Endodermal cell (in vitro differentiated cells): ENCODE measurements around the gene HAUS3. TPM values are rescaled to one million over a fixed set of nuclear protein-coding genes. Genes with fewer than 3 reads are reported as not detected.

Source experiments
- DNase-seq: peaks from one replicate; pipeline ENCODE4 v3.0.0-alpha.2; 2017
- H3K27ac ChIP-seq: 2 replicates; pipeline ENCODE4 v1.5.1; 2013; ENCODE audit warnings: mild to moderate bottlenecking, low read depth, low read length, moderate library complexity
- H3K27me3 ChIP-seq: 2 replicates; pipeline ENCODE4 v1.6.1; 2013; ENCODE audit warnings: mild to moderate bottlenecking, low read length, moderate library complexity; ENCODE audit not compliant: insufficient read depth, control insufficient read depth, poor library complexity, severe bottlenecking
- H3K36me3 ChIP-seq: 2 replicates; pipeline ENCODE4 v1.7.0; 2013; ENCODE audit warnings: mild to moderate bottlenecking, low read length, moderate library complexity; ENCODE audit not compliant: control insufficient read depth, insufficient read depth
- H3K4me1 ChIP-seq: one replicate; pipeline ENCODE4 v1.7.0; 2013; ENCODE audit warnings: low read length; ENCODE audit not compliant: control insufficient read depth, insufficient read depth
- H3K4me3 ChIP-seq: 2 replicates; pipeline ENCODE4 v1.5.1; 2013; ENCODE audit warnings: mild to moderate bottlenecking, low read length, moderate library complexity
- H3K9ac ChIP-seq: 2 replicates; pipeline ENCODE4 v1.6.1; 2013; ENCODE audit warnings: mild to moderate bottlenecking, low read length, moderate library complexity; ENCODE audit not compliant: poor library complexity, severe bottlenecking; ENCODE audit errors: extremely low read depth
- H3K9me3 ChIP-seq: 2 replicates; pipeline ENCODE4 v1.6.1; 2013; ENCODE audit warnings: mild to moderate bottlenecking, low read length, moderate library complexity; ENCODE audit not compliant: control insufficient read depth
- H3K27ac Mint-ChIP-seq: 2 replicates; pipeline ENCODE4 v1.8.0; 2020; ENCODE audit warnings: mixed read lengths
- H3K27me3 Mint-ChIP-seq: 2 replicates; pipeline ENCODE4 v1.8.0; 2021; ENCODE audit warnings: mild to moderate bottlenecking, mixed read lengths; ENCODE audit not compliant: insufficient read depth
- H3K36me3 Mint-ChIP-seq: 2 replicates; pipeline ENCODE4 v1.8.0; 2020; ENCODE audit warnings: low read depth, mixed read lengths
- H3K4me1 Mint-ChIP-seq: 2 replicates; pipeline ENCODE4 v1.8.0; 2020; ENCODE audit warnings: mixed read lengths
- H3K4me3 Mint-ChIP-seq: 2 replicates; pipeline ENCODE4 v1.8.0; 2020; ENCODE audit warnings: mild to moderate bottlenecking, moderate library complexity, mixed read lengths
- H3K9me3 Mint-ChIP-seq: 2 replicates; pipeline ENCODE4 v1.8.0; 2020; ENCODE audit warnings: mild to moderate bottlenecking, mixed read lengths
- WGBS, 2 experiments: methylation state at CpG; one replicate each; pipeline versions ENCODE4 v1.1.5 to v1.1.7; 2013; ENCODE audit warnings: missing lambda C conversion rate in 2 of 2, mixed read lengths in 1 of 2; ENCODE audit not compliant: insufficient coverage in 1 of 2, insufficient read length in 1 of 2; 5-methylcytosine and 5-hydroxymethylcytosine counted together
- total RNA-seq, 2 donors: library from RNA; stranded (reverse); fragmentation: NEBNext Ultra II Directional in 1 of 2; extraction: Animal tissue kit (Norgen Biotek cat#: 25700) in 1 of 2; gene quantifications; 2 replicates in 1 of 2; 3 replicates in 1 of 2; pipeline ENCODE4 v1.2.1, GENCODE V29; 2021
- TF ChIP-seq, protein P1 (sequence below): fragments of 200-600 bp; sonication (generic); conservative IDR thresholded peaks from 2 replicates; pipeline ENCODE4 v1.5.0; 2021; ENCODE audit warnings: antibody characterized with exemption, mild to moderate bottlenecking

The HAUS3 gene
- total RNA-seq, 2 donors from 2014 or later = 17.0 to 22.6 TPM

DNA sequence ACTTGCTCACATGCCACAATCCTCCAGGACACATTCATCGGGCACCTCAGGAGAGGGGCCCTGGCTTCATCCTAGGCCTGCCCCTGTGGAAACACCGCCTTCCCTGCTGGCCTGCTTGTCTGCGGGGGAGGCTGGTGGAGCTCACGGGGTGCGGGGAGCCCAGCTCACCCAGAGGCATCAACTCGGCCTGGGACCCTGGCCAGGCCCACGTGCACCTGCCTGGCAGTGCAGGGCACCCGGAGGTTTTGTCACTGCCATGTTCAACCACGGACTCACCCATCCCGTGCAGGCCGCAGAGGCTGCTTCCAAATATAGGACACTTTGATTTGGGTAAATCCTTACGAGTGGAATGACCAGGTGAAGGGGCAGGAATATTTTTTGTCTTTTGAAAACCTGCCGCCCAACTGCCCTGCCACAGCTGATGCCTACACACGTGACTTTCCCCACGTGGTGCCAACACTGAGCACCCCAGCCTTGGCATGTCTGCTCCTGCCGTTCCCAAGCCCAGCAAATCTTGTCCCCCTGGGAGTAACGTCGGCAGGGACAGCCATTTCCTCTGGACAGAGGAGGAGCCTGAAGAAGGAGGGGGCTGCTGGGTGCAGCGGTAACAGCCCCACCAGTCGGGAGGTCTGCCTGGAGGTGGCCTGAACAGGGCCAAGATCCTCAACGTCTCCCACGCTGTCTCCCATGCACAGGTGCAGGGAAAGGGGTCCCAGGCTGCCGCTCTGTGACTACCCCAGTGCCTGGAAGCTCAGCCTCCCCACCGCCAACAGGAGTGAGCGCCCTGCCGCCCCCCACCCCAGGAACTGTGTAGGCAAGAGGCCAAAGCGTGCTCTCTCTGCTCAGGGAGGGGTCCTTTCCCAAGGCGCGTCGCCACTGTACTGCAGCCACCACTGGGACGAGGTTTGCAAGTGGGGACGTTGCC lies 11.5 kb upstream of the HAUS3 start:
- Histone ChIP-seq H3K4me3 (no peak overlapping the region), H3K4me1 (no peaks in the 10 kb centered on the region), H3K9me3 (no peaks in the 10 kb centered on the region), H3K36me3 (peaks cover 38% of the 10 kb centered on the region), H3K9ac (no peak overlapping the region), H3K27ac (no peak overlapping the region), H3K27me3 (no peaks in the 10 kb centered on the region)
- Mint-ChIP-seq H3K9me3 (no peaks in the 10 kb centered on the region), H3K36me3 (peaks cover 27% of the 10 kb centered on the region), H3K27ac (peak overlapping the region; percentile 79), H3K4me3 (no peak overlapping the region), H3K27me3 (no peaks in the 10 kb centered on the region), H3K4me1 (no peaks in the 10 kb centered on the region)
- TF ChIP-seq, protein P1, sequence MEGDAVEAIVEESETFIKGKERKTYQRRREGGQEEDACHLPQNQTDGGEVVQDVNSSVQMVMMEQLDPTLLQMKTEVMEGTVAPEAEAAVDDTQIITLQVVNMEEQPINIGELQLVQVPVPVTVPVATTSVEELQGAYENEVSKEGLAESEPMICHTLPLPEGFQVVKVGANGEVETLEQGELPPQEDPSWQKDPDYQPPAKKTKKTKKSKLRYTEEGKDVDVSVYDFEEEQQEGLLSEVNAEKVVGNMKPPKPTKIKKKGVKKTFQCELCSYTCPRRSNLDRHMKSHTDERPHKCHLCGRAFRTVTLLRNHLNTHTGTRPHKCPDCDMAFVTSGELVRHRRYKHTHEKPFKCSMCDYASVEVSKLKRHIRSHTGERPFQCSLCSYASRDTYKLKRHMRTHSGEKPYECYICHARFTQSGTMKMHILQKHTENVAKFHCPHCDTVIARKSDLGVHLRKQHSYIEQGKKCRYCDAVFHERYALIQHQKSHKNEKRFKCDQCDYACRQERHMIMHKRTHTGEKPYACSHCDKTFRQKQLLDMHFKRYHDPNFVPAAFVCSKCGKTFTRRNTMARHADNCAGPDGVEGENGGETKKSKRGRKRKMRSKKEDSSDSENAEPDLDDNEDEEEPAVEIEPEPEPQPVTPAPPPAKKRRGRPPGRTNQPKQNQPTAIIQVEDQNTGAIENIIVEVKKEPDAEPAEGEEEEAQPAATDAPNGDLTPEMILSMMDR = no peak
- DNase-seq = no peak
- 92 to 96% methylated on average over 24 to 32 of the region's 32 CpGs for WGBS, 2 experiments

DNA sequence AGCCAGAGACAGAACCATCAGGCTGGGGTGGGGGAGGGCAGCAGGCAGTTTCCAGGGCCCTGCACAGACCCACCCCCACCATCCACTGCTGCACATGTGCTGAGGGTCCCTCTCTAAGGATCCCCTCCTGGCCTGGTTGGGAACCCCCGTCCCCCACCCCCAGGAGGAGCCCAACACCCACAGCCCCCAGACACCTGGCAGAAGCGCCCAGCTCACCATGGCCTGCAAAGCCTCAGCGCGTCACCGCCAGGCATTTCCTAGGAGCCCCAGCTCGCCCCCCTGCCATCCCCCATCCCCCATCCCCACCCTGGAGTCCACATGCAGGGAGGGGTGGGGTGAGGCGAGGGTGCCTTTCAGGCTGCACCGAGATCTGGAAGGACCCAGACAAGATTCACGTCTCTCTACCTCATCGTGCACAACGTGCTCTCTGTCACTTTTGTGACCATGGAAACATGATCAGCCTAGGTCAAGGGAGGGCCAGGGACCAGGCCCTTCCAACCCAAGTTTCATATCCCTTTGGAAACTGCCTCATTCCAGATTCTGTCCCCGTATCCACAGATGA lies 10.7 kb upstream of the HAUS3 start:
- WGBS, 2 experiments = 87 to 89% methylated on average over 4 to 12 of the region's 12 CpGs
- H3K27ac Mint-ChIP-seq = peak overlapping the region; percentile 79

DNA sequence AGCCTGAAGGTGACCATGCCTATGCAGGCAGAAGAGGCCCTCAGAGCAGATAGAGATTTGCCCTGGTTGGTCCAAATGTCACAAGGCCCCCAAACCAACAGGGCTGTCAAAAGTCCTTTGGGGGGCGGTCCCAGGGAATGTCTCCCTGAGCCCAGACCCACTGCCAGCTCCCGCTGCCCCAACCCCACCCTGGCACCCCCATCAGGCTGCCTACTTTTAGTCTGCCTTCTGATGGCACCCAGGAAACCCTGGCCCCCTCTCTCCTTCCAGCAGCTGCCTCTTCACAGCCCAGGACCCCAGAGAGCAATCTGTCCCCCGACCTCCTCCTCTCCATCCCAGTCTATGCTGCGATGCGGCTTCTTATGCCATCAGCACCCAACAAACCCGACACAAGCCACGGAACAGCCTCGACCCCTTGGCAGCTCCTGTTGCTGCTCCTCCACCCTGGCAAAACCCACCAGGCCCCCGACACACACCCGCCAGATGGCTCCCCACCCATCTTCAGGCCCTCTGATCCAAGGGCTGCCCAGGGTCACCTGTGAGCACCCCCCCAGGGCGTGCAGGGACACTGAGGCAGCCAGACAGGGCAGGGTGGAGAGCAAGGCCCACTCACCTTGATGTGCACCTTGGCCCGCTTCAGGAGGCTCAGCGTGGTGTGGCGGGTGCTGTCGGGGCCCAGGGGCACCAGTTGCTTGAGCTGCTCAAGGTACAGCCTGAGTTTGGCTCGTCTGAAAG lies 10.0 kb upstream of the HAUS3 start:
- Mint-ChIP-seq H3K4me1 (no peaks in the 10 kb centered on the region), H3K36me3 (peaks cover 26% of the 10 kb centered on the region), H3K9me3 (no peaks in the 10 kb centered on the region), H3K27me3 (no peaks in the 10 kb centered on the region), H3K27ac (no peak overlapping the region), H3K4me3 (no peak overlapping the region)
- Histone ChIP-seq H3K27ac (no peak overlapping the region), H3K4me3 (no peak overlapping the region), H3K9ac (no peak overlapping the region), H3K4me1 (no peaks in the 10 kb centered on the region), H3K27me3 (no peaks in the 10 kb centered on the region), H3K36me3 (peaks cover 33% of the 10 kb centered on the region), H3K9me3 (no peaks in the 10 kb centered on the region)
- 89 to 100% methylated on average over 3 to 16 of the region's 16 CpGs for WGBS, 2 experiments
- DNase-seq = no peak
- TF ChIP-seq, protein P1 = no peak

More for the DNA sequence above, 10.7 kb upstream of the HAUS3 start:
- Mint-ChIP-seq H3K4me1 (no peaks in the 10 kb centered on the region), H3K9me3 (no peaks in the 10 kb centered on the region), H3K27me3 (no peaks in the 10 kb centered on the region), H3K36me3 (peaks cover 27% of the 10 kb centered on the region), H3K4me3 (no peak overlapping the region)
- no peak overlapping the region for H3K4me3 ChIP-seq
- TF ChIP-seq, protein P1 = no peak
- H3K27me3 ChIP-seq = no peaks in the 10 kb centered on the region
- H3K4me1 ChIP-seq = no peaks in the 10 kb centered on the region
- no peaks in the 10 kb centered on the region for H3K9me3 ChIP-seq
- H3K9ac ChIP-seq = no peak overlapping the region
- no peak overlapping the region for H3K27ac ChIP-seq
- DNase-seq = no peak
- peaks cover 36% of the 10 kb centered on the region for H3K36me3 ChIP-seq
